H9 (cell line): ENCODE data around the gene PCCA. TPM values are rescaled to one million over a fixed set of nuclear protein-coding genes. Genes with fewer than 3 reads are reported as not detected.

Source experiments
- DNase-seq: peaks from one replicate; pipeline ENCODE4 v3.0.0-alpha.2; 2017
- H2AFZ ChIP-seq: one replicate; pipeline ENCODE4 v1.6.1; 2013; ENCODE audit warnings: mild to moderate bottlenecking, low read length, control low read depth, moderate library complexity
- H2AK5ac ChIP-seq: 2 replicates; pipeline ENCODE4 v1.6.1; 2013; ENCODE audit warnings: low read length, control low read depth, mixed read lengths; ENCODE audit not compliant: insufficient read length
- H2BK120ac ChIP-seq: one replicate; pipeline ENCODE4 v1.6.1; 2013; ENCODE audit warnings: low read depth, mild to moderate bottlenecking, low read length, control low read depth, inconsistent platforms; ENCODE audit not compliant: poor library complexity, severe bottlenecking
- H2BK12ac ChIP-seq: 2 replicates; pipeline ENCODE4 v1.6.1; 2013; ENCODE audit warnings: low read length, control low read depth, mixed read lengths, low read depth; ENCODE audit not compliant: insufficient read length
- H2BK15ac ChIP-seq: 2 replicates; pipeline ENCODE4 v1.6.1; 2013; ENCODE audit warnings: low read depth, low read length, control low read depth
- H2BK20ac ChIP-seq: one replicate; pipeline ENCODE4 v1.6.1; 2013; ENCODE audit warnings: low read depth, mild to moderate bottlenecking, low read length, control low read depth, inconsistent platforms; ENCODE audit not compliant: poor library complexity, severe bottlenecking
- H2BK5ac ChIP-seq: 2 replicates; pipeline ENCODE4 v1.6.1; 2013; ENCODE audit warnings: low read length, control low read depth, mixed read lengths; ENCODE audit not compliant: insufficient read length
- H3K14ac ChIP-seq: 2 replicates; pipeline ENCODE4 v1.6.1; 2013; ENCODE audit warnings: low read length, control low read depth; ENCODE audit not compliant: insufficient read depth
- H3K18ac ChIP-seq: 2 replicates; pipeline ENCODE4 v1.6.1; 2013; ENCODE audit warnings: low read depth, mild to moderate bottlenecking, mixed read lengths, low read length, control low read depth; ENCODE audit not compliant: insufficient read length
- H3K23ac ChIP-seq: 2 replicates; pipeline ENCODE4 v1.6.1; 2013; ENCODE audit warnings: low read length, control low read depth, mixed read lengths, low read depth; ENCODE audit not compliant: insufficient read length
- H3K23me2 ChIP-seq: 2 replicates; pipeline ENCODE4 v1.6.1; 2013; ENCODE audit warnings: low read depth, mild to moderate bottlenecking, mixed read lengths, low read length, control low read depth; ENCODE audit not compliant: insufficient read length, poor library complexity, severe bottlenecking
- H3K27ac ChIP-seq: 2 replicates; pipeline ENCODE4 v1.5.1; 2013; ENCODE audit warnings: low read length, control low read depth, mixed read lengths, low read depth; ENCODE audit not compliant: insufficient read length
- H3K27me3 ChIP-seq: 2 replicates; pipeline ENCODE4 v1.6.1; 2013; ENCODE audit warnings: low read length, control low read depth, inconsistent platforms; ENCODE audit not compliant: insufficient read depth
- H3K4ac ChIP-seq: 2 replicates; pipeline ENCODE4 v1.6.1; 2013; ENCODE audit warnings: low read depth, mild to moderate bottlenecking, control low read depth, inconsistent platforms, low read length, moderate library complexity
- H3K4me1 ChIP-seq: 2 replicates; pipeline ENCODE4 v1.6.1; 2013; ENCODE audit warnings: low read length, control low read depth, inconsistent platforms; ENCODE audit not compliant: insufficient read depth
- H3K4me2 ChIP-seq: 2 replicates; pipeline ENCODE4 v1.6.1; 2013; ENCODE audit warnings: low read length, control low read depth, mixed read lengths; ENCODE audit not compliant: insufficient read length, insufficient read depth
- H3K56ac ChIP-seq: 2 replicates; pipeline ENCODE4 v1.6.1; 2013; ENCODE audit warnings: low read depth, mild to moderate bottlenecking, mixed read lengths, low read length, control low read depth; ENCODE audit not compliant: insufficient read length
- H3K79me1 ChIP-seq: 2 replicates; pipeline ENCODE4 v1.6.1; 2013; ENCODE audit warnings: low read depth, mild to moderate bottlenecking, moderate library complexity, low read length, control low read depth, inconsistent platforms; ENCODE audit not compliant: insufficient read depth, poor library complexity, severe bottlenecking
- H3K79me2 ChIP-seq: 2 replicates; pipeline ENCODE4 v1.6.1; 2013; ENCODE audit warnings: low read length, control low read depth, inconsistent platforms; ENCODE audit not compliant: insufficient read depth
- H3K9ac ChIP-seq: 2 replicates; pipeline ENCODE4 v1.6.1; 2013; ENCODE audit warnings: low read length, control low read depth, mixed read lengths; ENCODE audit not compliant: insufficient read length; ENCODE audit errors: extremely low read depth
- H3K9me3 ChIP-seq: one replicate; pipeline ENCODE4 v1.6.1; 2013; ENCODE audit warnings: low read depth, low read length, inconsistent platforms; ENCODE audit not compliant: control insufficient read depth
- H3T11ph ChIP-seq: one replicate; pipeline ENCODE4 v1.6.1; 2013; ENCODE audit warnings: mild to moderate bottlenecking, low read length, control low read depth, inconsistent platforms
- H4K20me1 ChIP-seq: one replicate; pipeline ENCODE4 v1.6.1; 2013; ENCODE audit not compliant: control insufficient read depth, insufficient read length, insufficient read depth
- H4K5ac ChIP-seq: 2 replicates; pipeline ENCODE4 v1.6.1; 2013; ENCODE audit warnings: low read depth, mild to moderate bottlenecking, mixed read lengths, low read length, control low read depth; ENCODE audit not compliant: insufficient read length
- H4K8ac ChIP-seq: replicated peaks from 2 replicates; pipeline ENCODE4 v1.6.1; 2013; ENCODE audit warnings: low read length, control low read depth, mixed read lengths, low read depth; ENCODE audit not compliant: insufficient read length
- H4K91ac ChIP-seq: 2 replicates; pipeline ENCODE4 v1.6.1; 2013; ENCODE audit warnings: low read depth, mild to moderate bottlenecking, moderate library complexity, mixed read lengths, low read length, control low read depth; ENCODE audit not compliant: insufficient read length
- H3K27ac Mint-ChIP-seq, 3 experiments: 2 replicates in 2 of 3; 3 replicates in 1 of 3; pipeline ENCODE4 v1.8.0; 2020 to 2021; ENCODE audit warnings: mixed read lengths in 3 of 3, mild to moderate bottlenecking in 1 of 3, moderate library complexity in 1 of 3
- H3K27me3 Mint-ChIP-seq: 2 replicates; pipeline ENCODE4 v1.8.0; 2021; ENCODE audit warnings: low read depth, mild to moderate bottlenecking, moderate library complexity, mixed read lengths
- H3K36me3 Mint-ChIP-seq, 3 experiments: 2 replicates in 2 of 3; 3 replicates in 1 of 3; pipeline ENCODE4 v1.8.0; 2020 to 2021; ENCODE audit warnings: low read depth in 3 of 3, mixed read lengths in 3 of 3; ENCODE audit not compliant: insufficient read depth in 1 of 3
- H3K4me1 Mint-ChIP-seq, 2 experiments: 2 replicates each; pipeline ENCODE4 v1.8.0; 2020; ENCODE audit warnings: mixed read lengths in 2 of 2
- H3K4me3 Mint-ChIP-seq, 2 experiments: 2 replicates in 1 of 2; 3 replicates in 1 of 2; pipeline ENCODE4 v1.8.0; 2020 to 2021; ENCODE audit warnings: mild to moderate bottlenecking in 2 of 2, mixed read lengths in 2 of 2, moderate library complexity in 1 of 2
- H3K9me3 Mint-ChIP-seq, 2 experiments: 2 replicates in 1 of 2; 3 replicates in 1 of 2; pipeline ENCODE4 v1.8.0; 2020; ENCODE audit warnings: mild to moderate bottlenecking in 2 of 2, mixed read lengths in 2 of 2, moderate library complexity in 1 of 2
- WGBS: extraction: QIAGEN DNeasy Blood & Tissue Kit; methylation state at CpG from one replicate; pipeline ENCODE4 v1.1.7; 2013; ENCODE audit warnings: missing lambda C conversion rate, low lambda C conversion rate, mixed read lengths; ENCODE audit not compliant: insufficient read length; ENCODE audit errors: extremely low coverage; 5-methylcytosine and 5-hydroxymethylcytosine counted together
- total RNA-seq: library from RNA; stranded (reverse); gene quantifications from 2 replicates; pipeline ENCODE4 v1.2.1, GENCODE V29; 2021
- TF ChIP-seq, protein P1 (sequence below): fragments of 200-600 bp; sonication (generic); conservative IDR thresholded peaks from 3 replicates; pipeline ENCODE4 v1.8.0; 2021; ENCODE audit warnings: antibody characterized with exemption, mild to moderate bottlenecking

Gene PCCA
- total RNA-seq, 1 experiment from 2014 or later = 56.5 TPM

DNA sequence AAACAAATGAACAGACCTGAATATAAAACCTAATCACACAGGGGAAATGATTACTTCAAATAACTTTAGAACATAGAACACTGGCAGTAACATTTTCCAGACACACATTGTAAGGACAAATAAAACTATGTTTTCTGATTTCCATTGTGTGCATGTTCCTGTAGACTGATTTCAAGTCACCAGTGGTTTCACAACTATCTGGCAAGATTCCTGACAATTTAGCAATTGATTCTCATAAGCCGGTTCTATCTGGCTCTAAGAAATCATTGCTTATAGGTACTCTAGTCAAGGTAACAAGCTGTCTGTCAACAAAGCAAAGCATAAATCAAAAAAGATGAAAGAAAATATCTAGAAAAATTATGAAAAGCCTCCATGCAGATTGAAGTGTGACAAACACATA, 19.6 kb upstream of the PCCA start:
- no peak overlapping the region for H2BK120ac ChIP-seq
- Mint-ChIP-seq H3K4me1 (peaks cover 5 to 9% of the 10 kb centered on the region in 2 experiments), H3K27me3 (no peaks in the 10 kb centered on the region), H3K9me3 (peaks cover 0 to 7% of the 10 kb centered on the region in 2 experiments; a peak in 1 of 5 replicates), H3K4me3 (no peak overlapping the region), H3K27ac (no peak overlapping the region), H3K36me3 (peaks cover 0 to 8% (median 0%) of the 10 kb centered on the region in 3 experiments; a peak in 2 of 7 replicates)
- H3K79me1 ChIP-seq = no peaks in the 10 kb centered on the region
- no peak overlapping the region for H3K18ac ChIP-seq
- H3K4ac ChIP-seq = no peak overlapping the region
- H4K20me1 ChIP-seq = no peaks in the 10 kb centered on the region
- no peak overlapping the region for H3K14ac ChIP-seq
- H2BK20ac ChIP-seq = no peak overlapping the region
- no peak overlapping the region for H4K91ac ChIP-seq
- no peak overlapping the region for H4K5ac ChIP-seq
- no CpG with 5 or more reads among the region's 1 CpG for WGBS
- peaks cover 2% of the 10 kb centered on the region; the same call in 1 of the 2 replicates for H3K4me1 ChIP-seq
- no peak for DNase-seq
- H3K23me2 ChIP-seq = no peaks in the 10 kb centered on the region
- no peaks in the 10 kb centered on the region for H3K27me3 ChIP-seq
- no peak overlapping the region for H2AFZ ChIP-seq
- no peak overlapping the region for H2AK5ac ChIP-seq
- no peaks in the 10 kb centered on the region for H3K79me2 ChIP-seq
- H3K9ac ChIP-seq = no peak overlapping the region
- H2BK12ac ChIP-seq = no peak overlapping the region
- no peak overlapping the region for H4K8ac ChIP-seq
- H3K9me3 ChIP-seq = no peaks in the 10 kb centered on the region
- H3K56ac ChIP-seq = no peak overlapping the region
- no peak overlapping the region for H2BK15ac ChIP-seq
- no peak overlapping the region for H3K4me2 ChIP-seq
- no peak overlapping the region for H3K23ac ChIP-seq
- no peak overlapping the region for H3K27ac ChIP-seq
- H2BK5ac ChIP-seq = no peak overlapping the region
- TF ChIP-seq, protein P1, sequence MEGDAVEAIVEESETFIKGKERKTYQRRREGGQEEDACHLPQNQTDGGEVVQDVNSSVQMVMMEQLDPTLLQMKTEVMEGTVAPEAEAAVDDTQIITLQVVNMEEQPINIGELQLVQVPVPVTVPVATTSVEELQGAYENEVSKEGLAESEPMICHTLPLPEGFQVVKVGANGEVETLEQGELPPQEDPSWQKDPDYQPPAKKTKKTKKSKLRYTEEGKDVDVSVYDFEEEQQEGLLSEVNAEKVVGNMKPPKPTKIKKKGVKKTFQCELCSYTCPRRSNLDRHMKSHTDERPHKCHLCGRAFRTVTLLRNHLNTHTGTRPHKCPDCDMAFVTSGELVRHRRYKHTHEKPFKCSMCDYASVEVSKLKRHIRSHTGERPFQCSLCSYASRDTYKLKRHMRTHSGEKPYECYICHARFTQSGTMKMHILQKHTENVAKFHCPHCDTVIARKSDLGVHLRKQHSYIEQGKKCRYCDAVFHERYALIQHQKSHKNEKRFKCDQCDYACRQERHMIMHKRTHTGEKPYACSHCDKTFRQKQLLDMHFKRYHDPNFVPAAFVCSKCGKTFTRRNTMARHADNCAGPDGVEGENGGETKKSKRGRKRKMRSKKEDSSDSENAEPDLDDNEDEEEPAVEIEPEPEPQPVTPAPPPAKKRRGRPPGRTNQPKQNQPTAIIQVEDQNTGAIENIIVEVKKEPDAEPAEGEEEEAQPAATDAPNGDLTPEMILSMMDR = no peak
- no peak overlapping the region for H3T11ph ChIP-seq
